HepG2 (cell line): ENCODE results near the gene NBEAL2. TPM values are rescaled to one million over a fixed set of nuclear protein-coding genes. Genes with fewer than 3 reads are reported as not detected.
A peak's percentile ranks its signal among the peaks of the same experiment; 100 is the strongest.

ENCODE experiments used
- BORCS8-MEF2B ChIP-seq: sonication (generic); formaldehyde crosslinking; IDR thresholded peaks from 2 replicates; pipeline ENCODE4 v1.8.0; 2022; ENCODE audit warnings: mild to moderate bottlenecking, missing genetic modification reagents
- CBFB ChIP-seq: sonication (generic); formaldehyde crosslinking; IDR thresholded peaks from 2 replicates; pipeline ENCODE4 v1.4.0; 2020; ENCODE audit warnings: missing genetic modification reagents
- MED1 ChIP-seq: sonication (generic); formaldehyde crosslinking; IDR thresholded peaks from 2 replicates; pipeline ENCODE4 v1.4.0; 2020; ENCODE audit warnings: missing genetic modification reagents
- NCOA2 ChIP-seq: sonication (generic); formaldehyde crosslinking; IDR thresholded peaks from 2 replicates; pipeline ENCODE4 v1.8.0; 2022; ENCODE audit warnings: inconsistent platforms
- NFE2 ChIP-seq: sonication (generic); formaldehyde crosslinking; IDR thresholded peaks from 2 replicates; pipeline ENCODE4 v1.4.0; 2020; ENCODE audit warnings: missing genetic modification reagents
- NFE2L1 ChIP-seq: sonication (generic); formaldehyde crosslinking; IDR thresholded peaks from 2 replicates; pipeline ENCODE4 v1.4.0; 2020; ENCODE audit warnings: missing genetic modification reagents, mild to moderate bottlenecking, borderline replicate concordance
- SALL1 ChIP-seq: sonication (generic); formaldehyde crosslinking; IDR thresholded peaks from 2 replicates; pipeline ENCODE4 v1.8.0; 2022; ENCODE audit warnings: mild to moderate bottlenecking, missing genetic modification reagents
- SIN3A ChIP-seq: IDR thresholded peaks from 2 replicates; pipeline ENCODE4 v1.6.1; 2011; ENCODE audit warnings: low read depth, mild to moderate bottlenecking, control low read depth, low read length, borderline replicate concordance
- SIX4 ChIP-seq: sonication (generic); formaldehyde crosslinking; IDR thresholded peaks from 2 replicates; pipeline ENCODE4 v1.4.0; 2020; ENCODE audit warnings: missing genetic modification reagents
- SP5 ChIP-seq: IDR thresholded peaks from 2 replicates; pipeline ENCODE4 v1.6.1; 2016; ENCODE audit warnings: low read depth, borderline replicate concordance
- TEAD2 ChIP-seq: sonication (generic); formaldehyde crosslinking; IDR thresholded peaks from 2 replicates; pipeline ENCODE4 v1.9.0; 2021; ENCODE audit warnings: missing genetic modification reagents
- ZEB1 ChIP-seq: IDR thresholded peaks from 2 replicates; pipeline ENCODE4 v1.6.1; 2012; ENCODE audit warnings: mild to moderate bottlenecking, low read depth, inconsistent platforms; ENCODE audit not compliant: insufficient replicate concordance
- ZNF20 ChIP-seq: sonication (generic); formaldehyde crosslinking; IDR thresholded peaks from 2 replicates; pipeline ENCODE4 v1.4.0; 2020; ENCODE audit warnings: mild to moderate bottlenecking, moderate library complexity, missing genetic modification reagents
- ZNF30 ChIP-seq: sonication (generic); formaldehyde crosslinking; IDR thresholded peaks from 2 replicates; pipeline ENCODE4 v1.5.0; 2020; ENCODE audit warnings: mild to moderate bottlenecking, missing genetic modification reagents
- ZNF354B ChIP-seq: sonication (generic); formaldehyde crosslinking; IDR thresholded peaks from 2 replicates; pipeline ENCODE4 v1.8.0; 2022; ENCODE audit warnings: mild to moderate bottlenecking, missing genetic modification reagents
- ZNF496 ChIP-seq: sonication (generic); formaldehyde crosslinking; IDR thresholded peaks from 2 replicates; pipeline ENCODE4 v1.8.1; 2023; ENCODE audit warnings: mild to moderate bottlenecking, moderate library complexity, missing genetic modification reagents; ENCODE audit not compliant: insufficient replicate concordance
- ZNF557 ChIP-seq: sonication (generic); formaldehyde crosslinking; IDR thresholded peaks from 2 replicates; pipeline ENCODE4 v1.4.0; 2020; ENCODE audit warnings: missing genetic modification reagents
- ZNF563 ChIP-seq: sonication (generic); formaldehyde crosslinking; IDR thresholded peaks from 2 replicates; pipeline ENCODE4 v1.8.0; 2022; ENCODE audit warnings: mild to moderate bottlenecking, moderate library complexity, missing genetic modification reagents
- ZNF672 ChIP-seq: sonication (generic); formaldehyde crosslinking; IDR thresholded peaks from 2 replicates; pipeline ENCODE4 v1.8.1; 2022; ENCODE audit warnings: missing genetic modification reagents
- ZNF788 ChIP-seq: sonication (generic); formaldehyde crosslinking; IDR thresholded peaks from 2 replicates; pipeline ENCODE4 v1.5.0; 2020; ENCODE audit warnings: mild to moderate bottlenecking, missing genetic modification reagents, borderline replicate concordance
- polyA plus RNA-seq, 8 experiments: library from polyadenylated mRNA; depleted of rRNA in 3 of 8; stranded (reverse) in 7 of 8; unstranded in 1 of 8; fragments of >200 nt; fragmentation: Illumina TruSeq in 4 of 8; extraction: Trizol in 4 of 8; gene quantifications; 2 replicates each; pipeline versions ENCODE4 v1.2.1 to v1.2.3, GENCODE V29; 2011 to 2016; ENCODE audit warnings: low read depth in 4 of 8, missing spikeins in 1 of 8, mixed read lengths in 1 of 8; ENCODE audit not compliant: insufficient read depth in 1 of 8
- total RNA-seq, 5 experiments: library from RNA; depleted of rRNA; stranded (reverse); fragments of >200 nt; fragmentation: Illumina TruSeq; extraction: Trizol; gene quantifications; 2 replicates each; pipeline ENCODE4 v1.2.3, GENCODE V29; 2016; ENCODE audit warnings: low read depth in 1 of 5
- TF ChIP-seq, protein P1 (sequence below): sonication (generic); formaldehyde crosslinking; IDR thresholded peaks from 2 replicates; pipeline ENCODE4 v1.5.0; 2020; ENCODE audit warnings: mild to moderate bottlenecking, missing genetic modification reagents, moderate library complexity
- TF ChIP-seq, protein P2 (sequence below): sonication (generic); formaldehyde crosslinking; IDR thresholded peaks from 2 replicates; pipeline ENCODE4 v1.4.0; 2020; ENCODE audit warnings: missing genetic modification reagents
- TF ChIP-seq, protein P3 (sequence below): sonication (generic); formaldehyde crosslinking; IDR thresholded peaks from 2 replicates; pipeline ENCODE4 v1.8.0; 2022; ENCODE audit warnings: mild to moderate bottlenecking, missing genetic modification reagents, moderate library complexity
- TF ChIP-seq, protein P4 (sequence below): sonication (generic); formaldehyde crosslinking; IDR thresholded peaks from 2 replicates; pipeline ENCODE4 v1.5.0; 2020; ENCODE audit warnings: missing genetic modification reagents
- TF ChIP-seq, protein P5 (sequence below): sonication (generic); formaldehyde crosslinking; IDR thresholded peaks from 2 replicates; pipeline ENCODE4 v1.4.0; 2020; ENCODE audit warnings: missing genetic modification reagents

Gene NBEAL2
- total and polyA plus RNA-seq, 2 of the 13 experiments (the other 11 are each of a cell fraction or from before 2014, with no cell fraction given) = 9.7 to 12.4 TPM

DNA sequence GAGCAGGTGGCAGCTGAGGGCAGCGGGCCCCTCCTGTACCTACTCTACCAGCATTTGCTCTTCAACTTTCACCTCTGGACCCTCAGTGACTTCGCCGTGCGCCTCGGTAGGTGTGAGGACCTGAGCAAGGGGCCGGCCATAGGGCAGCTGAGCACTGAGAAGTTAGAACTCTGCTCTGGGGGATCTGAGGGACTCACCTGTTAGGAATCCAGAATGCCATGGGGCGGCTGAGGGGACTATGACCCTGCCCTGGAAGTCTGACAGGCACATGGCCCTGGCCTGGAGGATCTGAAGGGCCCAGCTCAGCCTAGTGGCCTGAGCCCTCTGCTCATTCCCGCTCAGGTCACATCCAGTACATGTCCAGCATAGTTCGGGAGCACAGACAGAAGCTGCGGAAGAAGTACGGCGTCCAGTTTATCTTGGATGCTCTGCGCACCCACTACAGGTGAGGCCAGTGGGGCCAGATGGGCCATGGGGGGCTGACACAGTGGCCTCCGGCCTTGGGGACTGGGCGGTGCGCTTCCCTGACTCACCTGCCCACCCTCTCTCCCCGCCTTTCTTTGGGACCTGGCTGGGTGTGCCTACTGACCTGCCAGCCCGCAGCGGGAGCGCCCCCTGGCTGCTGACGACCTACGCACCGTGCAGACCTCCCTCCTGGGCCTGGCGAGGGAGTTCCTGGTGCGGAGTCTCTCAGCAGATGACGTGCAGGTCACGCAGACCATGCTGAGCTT is 18.8 kb downstream of the NBEAL2 start (continued):
- TF ChIP-seq, protein P1, sequence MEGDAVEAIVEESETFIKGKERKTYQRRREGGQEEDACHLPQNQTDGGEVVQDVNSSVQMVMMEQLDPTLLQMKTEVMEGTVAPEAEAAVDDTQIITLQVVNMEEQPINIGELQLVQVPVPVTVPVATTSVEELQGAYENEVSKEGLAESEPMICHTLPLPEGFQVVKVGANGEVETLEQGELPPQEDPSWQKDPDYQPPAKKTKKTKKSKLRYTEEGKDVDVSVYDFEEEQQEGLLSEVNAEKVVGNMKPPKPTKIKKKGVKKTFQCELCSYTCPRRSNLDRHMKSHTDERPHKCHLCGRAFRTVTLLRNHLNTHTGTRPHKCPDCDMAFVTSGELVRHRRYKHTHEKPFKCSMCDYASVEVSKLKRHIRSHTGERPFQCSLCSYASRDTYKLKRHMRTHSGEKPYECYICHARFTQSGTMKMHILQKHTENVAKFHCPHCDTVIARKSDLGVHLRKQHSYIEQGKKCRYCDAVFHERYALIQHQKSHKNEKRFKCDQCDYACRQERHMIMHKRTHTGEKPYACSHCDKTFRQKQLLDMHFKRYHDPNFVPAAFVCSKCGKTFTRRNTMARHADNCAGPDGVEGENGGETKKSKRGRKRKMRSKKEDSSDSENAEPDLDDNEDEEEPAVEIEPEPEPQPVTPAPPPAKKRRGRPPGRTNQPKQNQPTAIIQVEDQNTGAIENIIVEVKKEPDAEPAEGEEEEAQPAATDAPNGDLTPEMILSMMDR (CRISPR knock-in tag) = peak; percentile 99
- TF ChIP-seq NFE2L1 (no peak), ZNF672 (CRISPR knock-in tag) (0 out of 2 replicates have a peak, but pooled peaks have one; percentile 45), SIN3A (no peak), ZNF563 (CRISPR knock-in tag) (no peak), ZNF557 (CRISPR knock-in tag) (no peak), ZNF30 (CRISPR knock-in tag) (no peak), NFE2 (0 out of 2 replicates have a peak, but pooled peaks have one; percentile 17), SIX4 (CRISPR knock-in tag) (no peak), CBFB (CRISPR knock-in tag) (0 out of 2 replicates have a peak, but pooled peaks have one; percentile 47), ZNF496 (CRISPR knock-in tag) (no peak), ZEB1 (no peak), SP5 (no peak), BORCS8-MEF2B (CRISPR knock-in tag) (peak; percentile 73; the same call in 1 of the 2 replicates), ZNF354B (CRISPR knock-in tag) (peak; percentile 22; the same call in 1 of the 2 replicates), ZNF20 (no peak), SALL1 (CRISPR knock-in tag) (peak; percentile 67; the same call in 1 of the 2 replicates), ZNF788 (CRISPR knock-in tag) (peak; percentile 61; the same call in 1 of the 2 replicates), MED1 (CRISPR knock-in tag) (0 out of 2 replicates have a peak, but pooled peaks have one; percentile 28), NCOA2 (no peak), TEAD2 (no peak)
- TF ChIP-seq, protein P2, sequence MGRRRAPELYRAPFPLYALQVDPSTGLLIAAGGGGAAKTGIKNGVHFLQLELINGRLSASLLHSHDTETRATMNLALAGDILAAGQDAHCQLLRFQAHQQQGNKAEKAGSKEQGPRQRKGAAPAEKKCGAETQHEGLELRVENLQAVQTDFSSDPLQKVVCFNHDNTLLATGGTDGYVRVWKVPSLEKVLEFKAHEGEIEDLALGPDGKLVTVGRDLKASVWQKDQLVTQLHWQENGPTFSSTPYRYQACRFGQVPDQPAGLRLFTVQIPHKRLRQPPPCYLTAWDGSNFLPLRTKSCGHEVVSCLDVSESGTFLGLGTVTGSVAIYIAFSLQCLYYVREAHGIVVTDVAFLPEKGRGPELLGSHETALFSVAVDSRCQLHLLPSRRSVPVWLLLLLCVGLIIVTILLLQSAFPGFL (CRISPR knock-in tag) = no peak
- TF ChIP-seq, protein P3, sequence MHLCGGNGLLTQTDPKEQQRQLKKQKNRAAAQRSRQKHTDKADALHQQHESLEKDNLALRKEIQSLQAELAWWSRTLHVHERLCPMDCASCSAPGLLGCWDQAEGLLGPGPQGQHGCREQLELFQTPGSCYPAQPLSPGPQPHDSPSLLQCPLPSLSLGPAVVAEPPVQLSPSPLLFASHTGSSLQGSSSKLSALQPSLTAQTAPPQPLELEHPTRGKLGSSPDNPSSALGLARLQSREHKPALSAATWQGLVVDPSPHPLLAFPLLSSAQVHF (CRISPR knock-in tag) = no peak
- TF ChIP-seq, protein P4, sequence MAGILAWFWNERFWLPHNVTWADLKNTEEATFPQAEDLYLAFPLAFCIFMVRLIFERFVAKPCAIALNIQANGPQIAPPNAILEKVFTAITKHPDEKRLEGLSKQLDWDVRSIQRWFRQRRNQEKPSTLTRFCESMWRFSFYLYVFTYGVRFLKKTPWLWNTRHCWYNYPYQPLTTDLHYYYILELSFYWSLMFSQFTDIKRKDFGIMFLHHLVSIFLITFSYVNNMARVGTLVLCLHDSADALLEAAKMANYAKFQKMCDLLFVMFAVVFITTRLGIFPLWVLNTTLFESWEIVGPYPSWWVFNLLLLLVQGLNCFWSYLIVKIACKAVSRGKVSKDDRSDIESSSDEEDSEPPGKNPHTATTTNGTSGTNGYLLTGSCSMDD = no peak
- TF ChIP-seq, protein P5, sequence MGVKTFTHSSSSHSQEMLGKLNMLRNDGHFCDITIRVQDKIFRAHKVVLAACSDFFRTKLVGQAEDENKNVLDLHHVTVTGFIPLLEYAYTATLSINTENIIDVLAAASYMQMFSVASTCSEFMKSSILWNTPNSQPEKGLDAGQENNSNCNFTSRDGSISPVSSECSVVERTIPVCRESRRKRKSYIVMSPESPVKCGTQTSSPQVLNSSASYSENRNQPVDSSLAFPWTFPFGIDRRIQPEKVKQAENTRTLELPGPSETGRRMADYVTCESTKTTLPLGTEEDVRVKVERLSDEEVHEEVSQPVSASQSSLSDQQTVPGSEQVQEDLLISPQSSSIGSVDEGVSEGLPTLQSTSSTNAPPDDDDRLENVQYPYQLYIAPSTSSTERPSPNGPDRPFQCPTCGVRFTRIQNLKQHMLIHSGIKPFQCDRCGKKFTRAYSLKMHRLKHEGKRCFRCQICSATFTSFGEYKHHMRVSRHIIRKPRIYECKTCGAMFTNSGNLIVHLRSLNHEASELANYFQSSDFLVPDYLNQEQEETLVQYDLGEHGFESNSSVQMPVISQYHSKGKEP (CRISPR knock-in tag) = no peak
